Tracheal epithelial cell (primary cell): ENCODE measurements around the gene CASQ2. TPM values are rescaled to one million over a fixed set of nuclear protein-coding genes. Genes with fewer than 3 reads are reported as not detected.

Experiments
- total RNA-seq: library from RNA; depleted of rRNA; stranded (reverse); fragments of >200 nt; gene quantifications from 2 replicates; pipeline ENCODE4 v1.2.1, GENCODE V29; 2014

CASQ2 gene
- under 0.01 TPM in 1 of 2 replicates, not detected in the other for total RNA-seq

DNA sequence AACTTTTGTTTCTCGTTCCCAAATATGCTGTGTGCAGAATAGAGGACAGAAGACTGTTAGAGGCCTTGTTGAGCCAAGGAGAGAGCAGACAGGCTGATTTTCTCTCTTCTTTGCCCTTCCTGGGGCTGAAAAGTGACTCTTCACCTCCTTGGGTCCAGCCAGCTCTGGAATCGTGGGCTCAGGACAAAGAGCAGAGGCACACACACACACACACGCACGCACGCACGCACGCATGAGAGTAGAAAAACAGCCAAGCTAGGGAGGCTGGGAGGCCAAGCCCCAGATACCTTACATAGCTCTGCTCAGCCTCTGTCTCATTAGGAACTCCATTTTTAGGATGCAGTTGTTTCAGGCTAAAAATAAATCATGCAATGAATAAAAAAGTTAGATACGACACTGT lies at the start of gene CASQ2:
Gene CASQ2, minus strand, starts transcription at position 166 of the 400 bp plus-strand sequence. CDS start 173 bp downstream, outside the sequence.

Other genes with a start within 250 kb of the CASQ2 start
- gene VANGL1, start 126.7 kb downstream of the CASQ2 start, total RNA-seq: 15.7 and 24.1 TPM in 2 replicates
- 0.43 and 0.48 TPM in 2 replicates for gene NHLH2, start 72.4 kb upstream of the CASQ2 start, total RNA-seq
- gene SLC22A15, start 207.8 kb upstream of the CASQ2 start, total RNA-seq: 18.3 and 21.0 TPM in 2 replicates